T-helper 2 cell treated with Interferon-gamma antibody and Interleukin-4, amounts not matched to agents 5 μg/mL and 100 μg/mL, for 36 hours (primary cell): ENCODE results near the gene LSP1.
A peak's percentile ranks its signal among the peaks of the same experiment; 100 is the strongest.
"Not testable (repeated sequence)": the region's sequence is repeated elsewhere in the genome, so short reads cannot be mapped to it uniquely, and the experiment has no call there.

ENCODE experiments used
- DNase-seq: peaks from one replicate; pipeline ENCODE4 v3.0.0; 2021; ENCODE audit warnings: low spot score
- H3K27ac Mint-ChIP-seq: one replicate; pipeline ENCODE4 v1.8.0; 2021; ENCODE audit warnings: mild to moderate bottlenecking, mixed read lengths
- H3K27me3 Mint-ChIP-seq: one replicate; pipeline ENCODE4 v1.8.0; 2021; ENCODE audit warnings: low read depth, mixed read lengths
- H3K36me3 Mint-ChIP-seq: one replicate; pipeline ENCODE4 v1.8.0; 2021; ENCODE audit warnings: low read depth, mixed read lengths
- H3K4me1 Mint-ChIP-seq: one replicate; pipeline ENCODE4 v1.8.0; 2021; ENCODE audit warnings: low read depth, mixed read lengths
- H3K4me3 Mint-ChIP-seq: one replicate; pipeline ENCODE4 v1.8.0; 2022; ENCODE audit warnings: mild to moderate bottlenecking, moderate library complexity, mixed read lengths
- H3K9me3 Mint-ChIP-seq: one replicate; pipeline ENCODE4 v1.8.0; 2021; ENCODE audit warnings: mixed read lengths

Gene LSP1

GRCh38 chr11:1874441-1875092 lies 21.7 kb downstream of the LSP1 start:
- not testable (repeated sequence) for H3K27me3 Mint-ChIP-seq, DNase-seq, H3K4me3 Mint-ChIP-seq, H3K9me3 Mint-ChIP-seq, H3K27ac Mint-ChIP-seq, H3K36me3 Mint-ChIP-seq
- peaks cover 17% of the 10 kb centered on the region for H3K4me1 Mint-ChIP-seq

GRCh38 chr11:1875093-1875850 lies 22.4 kb downstream of the LSP1 start:
- no peaks in the 10 kb centered on the region for H3K9me3 Mint-ChIP-seq
- H3K27me3 Mint-ChIP-seq: no peaks in the 10 kb centered on the region
- no peak overlapping the region for H3K4me3 Mint-ChIP-seq
- peaks cover 16% of the 10 kb centered on the region for H3K4me1 Mint-ChIP-seq
- peaks cover 9% of the 10 kb centered on the region for H3K36me3 Mint-ChIP-seq
- peak overlapping the region; percentile 69 for H3K27ac Mint-ChIP-seq
- DNase-seq: no peak

GRCh38 chr11:1875851-1876301 lies 23.0 kb downstream of the LSP1 start:
- H3K4me3 Mint-ChIP-seq, H3K27ac Mint-ChIP-seq, H3K9me3 Mint-ChIP-seq, DNase-seq, H3K4me1 Mint-ChIP-seq, H3K36me3 Mint-ChIP-seq, H3K27me3 Mint-ChIP-seq: not testable (repeated sequence)

GRCh38 chr11:1876361-1877063 lies 23.6 kb downstream of the LSP1 start:
- no peaks in the 10 kb centered on the region for H3K9me3 Mint-ChIP-seq
- DNase-seq: no peak
- no peak overlapping the region for H3K27ac Mint-ChIP-seq
- no peak overlapping the region for H3K4me3 Mint-ChIP-seq
- H3K36me3 Mint-ChIP-seq: peaks cover 5% of the 10 kb centered on the region
- H3K4me1 Mint-ChIP-seq: peaks cover 6% of the 10 kb centered on the region
- H3K27me3 Mint-ChIP-seq: no peaks in the 10 kb centered on the region

- DNase-seq: no peak
- peaks cover 2% of the 10 kb centered on the region for H3K4me1 Mint-ChIP-seq
- no peak overlapping the region for H3K27ac Mint-ChIP-seq
- no peaks in the 10 kb centered on the region for H3K27me3 Mint-ChIP-seq
- H3K4me3 Mint-ChIP-seq: no peak overlapping the region
- no peaks in the 10 kb centered on the region for H3K9me3 Mint-ChIP-seq
- H3K36me3 Mint-ChIP-seq: peaks cover 5% of the 10 kb centered on the region
Observed at GRCh38 chr11:1877211-1878136, 24.6 kb downstream of the LSP1 start.

- no peaks in the 10 kb centered on the region for H3K27me3 Mint-ChIP-seq
- no peak overlapping the region for H3K4me3 Mint-ChIP-seq
- H3K36me3 Mint-ChIP-seq: peaks cover 5% of the 10 kb centered on the region
- no peak for DNase-seq
- no peak overlapping the region for H3K27ac Mint-ChIP-seq
- no peaks in the 10 kb centered on the region for H3K9me3 Mint-ChIP-seq
- no peaks in the 10 kb centered on the region for H3K4me1 Mint-ChIP-seq
Observed at GRCh38 chr11:1878137-1879031, 25.5 kb downstream of the LSP1 start.

GRCh38 chr11:1879342-1879940 lies 26.6 kb downstream of the LSP1 start:
- no peak for DNase-seq

GRCh38 chr11:1879941-1880720 lies 27.2 kb downstream of the LSP1 start:
- Mint-ChIP-seq H3K4me3 (no peak overlapping the region), H3K9me3 (no peaks in the 10 kb centered on the region), H3K27ac (no peak overlapping the region), H3K36me3 (peaks cover 5% of the 10 kb centered on the region), H3K27me3 (no peaks in the 10 kb centered on the region), H3K4me1 (no peaks in the 10 kb centered on the region)
- no peak for DNase-seq

More at GRCh38 chr11:1879342-1879940, 26.6 kb downstream of the LSP1 start:
- H3K27ac Mint-ChIP-seq: no peak overlapping the region
- peaks cover 5% of the 10 kb centered on the region for H3K36me3 Mint-ChIP-seq
- no peaks in the 10 kb centered on the region for H3K27me3 Mint-ChIP-seq
- no peak overlapping the region for H3K4me3 Mint-ChIP-seq
- no peaks in the 10 kb centered on the region for H3K4me1 Mint-ChIP-seq
- no peaks in the 10 kb centered on the region for H3K9me3 Mint-ChIP-seq

GRCh38 chr11:1880746-1881441 lies 28.0 kb downstream of the LSP1 start:
- Mint-ChIP-seq H3K4me1 (no peaks in the 10 kb centered on the region), H3K27ac (no peak overlapping the region), H3K4me3 (no peak overlapping the region), H3K9me3 (no peaks in the 10 kb centered on the region), H3K36me3 (peaks cover 2% of the 10 kb centered on the region), H3K27me3 (no peaks in the 10 kb centered on the region)
- no peak for DNase-seq

- DNase-seq: no peak
- H3K4me1 Mint-ChIP-seq: peaks cover under 1% of the 10 kb centered on the region
- H3K27me3 Mint-ChIP-seq: no peaks in the 10 kb centered on the region
- H3K9me3 Mint-ChIP-seq: no peaks in the 10 kb centered on the region
- no peak overlapping the region for H3K27ac Mint-ChIP-seq
- H3K36me3 Mint-ChIP-seq: peaks cover 2% of the 10 kb centered on the region
- H3K4me3 Mint-ChIP-seq: no peak overlapping the region
Observed at GRCh38 chr11:1881442-1882264, 28.8 kb downstream of the LSP1 start.
